Vagina (tissue), 2 donors: ENCODE measurements around the gene RASA3. TPM values are rescaled to one million over a fixed set of nuclear protein-coding genes. Genes with fewer than 3 reads are reported as not detected.

Experiments used
- DNase-seq, 2 donors: peaks; one replicate each; pipeline ENCODE4 v3.0.0-alpha.2; 2017; ENCODE audit errors: extremely low spot score in 2 of 2
- H3K27ac ChIP-seq: fragments of 200-600 bp; sonication (generic); one replicate; pipeline ENCODE4 v1.5.1; 2019
- H3K27me3 ChIP-seq: fragments of 200-600 bp; sonication (generic); one replicate; pipeline ENCODE4 v1.5.1; 2019
- H3K36me3 ChIP-seq, 2 donors: fragments of 200-600 bp; sonication (generic); one replicate each; pipeline ENCODE4 v1.5.1; 2017 to 2019
- H3K4me1 ChIP-seq: fragments of 200-600 bp; sonication (generic); one replicate; pipeline ENCODE4 v1.5.1; 2019
- H3K4me3 ChIP-seq, 2 donors: fragments of 200-600 bp; sonication (generic); 1 replicate in 1 of 2; 2 replicates in 1 of 2; pipeline ENCODE4 v1.5.1; 2016 to 2019
- H3K9me3 ChIP-seq: fragments of 200-600 bp; sonication (generic); one replicate; pipeline ENCODE4 v1.5.1; 2019
- CTCF ChIP-seq, 3 experiments: fragments of 450-650 bp in 2 of 3; fragments of 200-600 bp in 1 of 3; sonication (generic) in 1 of 3; IDR thresholded peaks; one replicate each; pipeline ENCODE4 v1.5.1; 2017 to 2019; ENCODE audit warnings: antibody characterized with exemption in 3 of 3, mild to moderate bottlenecking in 2 of 3, moderate library complexity in 2 of 3
- POLR2A ChIP-seq, 2 donors: fragments of 450-650 bp; IDR thresholded peaks; one replicate each; pipeline ENCODE4 v1.6.1; 2017; ENCODE audit warnings: antibody characterized with exemption in 2 of 2, mild to moderate bottlenecking in 2 of 2, moderate library complexity in 2 of 2
- POLR2AphosphoS5 ChIP-seq, 2 donors: sonication (generic); formaldehyde crosslinking; IDR thresholded peaks; one replicate each; pipeline ENCODE4 v1.9.0; 2017; ENCODE audit warnings: antibody characterized with exemption in 2 of 2, mild to moderate bottlenecking in 2 of 2, low read depth in 1 of 2; ENCODE audit not compliant: insufficient read depth in 1 of 2
- intact Hi-C: fragments of 100-400 bp; cut with DNase I; formaldehyde crosslinking; loops from one replicate; pipeline ENCODE4 v1.15.1; 2023
- total RNA-seq: library from RNA; depleted of rRNA; stranded (reverse); fragments of >200 nt; gene quantifications from one replicate; pipeline ENCODE4 v1.2.3, GENCODE V29; 2016

Gene RASA3
- total RNA-seq, 1 donor from 2014 or later: 19.6 TPM

GRCh38 chr13:114000151-114001040, 132.0 kb downstream of the RASA3 start:
- no peak overlapping the region for H3K27ac ChIP-seq
- no peaks in the 10 kb centered on the region for H3K27me3 ChIP-seq
- intact Hi-C loops: no loop called here
- no peak for TF ChIP-seq POLR2A (IDR thresholded peaks at IDR 0.05)
- no peak for TF ChIP-seq POLR2AphosphoS5 (IDR thresholded peaks at IDR 0.05; ENCODE audit: insufficient read depth in 1 of 2, low read depth in 1 of 2)
- TF ChIP-seq CTCF (IDR thresholded peaks at IDR 0.05): no peak
- H3K9me3 ChIP-seq: no peaks in the 10 kb centered on the region
- no peak for DNase-seq
- peaks cover 0 to 6% of the 10 kb centered on the region in 2 donors for H3K36me3 ChIP-seq
- H3K4me1 ChIP-seq: peaks cover 10% of the 10 kb centered on the region
- H3K4me3 ChIP-seq: no peak overlapping the region

- H3K36me3 ChIP-seq: peaks cover 0 to 6% of the 10 kb centered on the region in 2 donors
- H3K27ac ChIP-seq: no peak overlapping the region
- TF ChIP-seq POLR2A (IDR thresholded peaks at IDR 0.05) (no peak), CTCF (IDR thresholded peaks at IDR 0.05) (no peak), POLR2AphosphoS5 (IDR thresholded peaks at IDR 0.05; ENCODE audit: insufficient read depth in 1 of 2, low read depth in 1 of 2) (no peak)
- no peaks in the 10 kb centered on the region for H3K9me3 ChIP-seq
- peaks cover 10% of the 10 kb centered on the region for H3K4me1 ChIP-seq
- H3K27me3 ChIP-seq: no peaks in the 10 kb centered on the region
- intact Hi-C loops: no loop called here
- DNase-seq: no peak
- H3K4me3 ChIP-seq: no peak overlapping the region
Measured at GRCh38 chr13:113999618-113999910, 132.9 kb downstream of the RASA3 start.

GRCh38 chr13:113998781-113999617, 133.4 kb downstream of the RASA3 start:
- no peaks in the 10 kb centered on the region for H3K9me3 ChIP-seq
- peaks cover 10% of the 10 kb centered on the region for H3K4me1 ChIP-seq
- H3K27ac ChIP-seq: no peak overlapping the region
- H3K27me3 ChIP-seq: no peaks in the 10 kb centered on the region
- DNase-seq: no peak
- no peak overlapping the region for H3K4me3 ChIP-seq
- intact Hi-C loops: no loop called here
- H3K36me3 ChIP-seq: peaks cover 0 to 6% of the 10 kb centered on the region in 2 donors
- TF ChIP-seq CTCF (IDR thresholded peaks at IDR 0.05): no peak
- TF ChIP-seq POLR2A (IDR thresholded peaks at IDR 0.05): no peak
- no peak for TF ChIP-seq POLR2AphosphoS5 (IDR thresholded peaks at IDR 0.05; ENCODE audit: insufficient read depth in 1 of 2, low read depth in 1 of 2)

GRCh38 chr13:113997845-113998751, 134.3 kb downstream of the RASA3 start:
- H3K9me3 ChIP-seq: no peaks in the 10 kb centered on the region
- intact Hi-C loops: no loop called here
- no peak for DNase-seq
- TF ChIP-seq POLR2AphosphoS5 (IDR thresholded peaks at IDR 0.05; ENCODE audit: insufficient read depth in 1 of 2, low read depth in 1 of 2): peak in 1 of 2 donors; percentile 65
- TF ChIP-seq CTCF (IDR thresholded peaks at IDR 0.05): no peak
- no peak overlapping the region for H3K27ac ChIP-seq
- peaks cover 0 to 6% of the 10 kb centered on the region in 2 donors for H3K36me3 ChIP-seq
- H3K4me1 ChIP-seq: peaks cover 10% of the 10 kb centered on the region
- no peak overlapping the region for H3K4me3 ChIP-seq
- no peaks in the 10 kb centered on the region for H3K27me3 ChIP-seq
